Activated CD4-positive, alpha-beta memory T cell treated with anti-CD3 and anti-CD28 coated beads for 36 hours (primary cell): ENCODE measurements around the gene SCEL. TPM values are rescaled to one million over a fixed set of nuclear protein-coding genes. Genes with fewer than 3 reads are reported as not detected.

ENCODE experiments used
- CTCF ChIA-PET: fragments of 350-600 bp; sonication (Branson Sonifier 250); formaldehyde crosslinking; loops from one replicate; lab custom pipeline; 2021; ENCODE audit warnings: antibody characterized with exemption, inconsistent platforms; lab: Charles Lee
- POLR2A ChIA-PET: fragments of 350-600 bp; sonication (Branson Sonifier 250); formaldehyde crosslinking; loops from one replicate; lab custom pipeline; 2021; ENCODE audit warnings: antibody characterized with exemption; lab: Charles Lee
- DNase-seq: peaks from one replicate; pipeline ENCODE4 v3.0.0-alpha.2; 2020
- H3K27ac Mint-ChIP-seq: one replicate; pipeline ENCODE4 v1.8.0; 2021; ENCODE audit warnings: mixed read lengths
- H3K27me3 Mint-ChIP-seq: one replicate; pipeline ENCODE4 v1.8.0; 2021; ENCODE audit warnings: mixed read lengths
- H3K36me3 Mint-ChIP-seq: one replicate; pipeline ENCODE4 v1.8.0; 2021; ENCODE audit warnings: mixed read lengths
- H3K4me1 Mint-ChIP-seq: one replicate; pipeline ENCODE4 v1.8.0; 2021; ENCODE audit warnings: low read depth, mixed read lengths
- H3K4me3 Mint-ChIP-seq: one replicate; pipeline ENCODE4 v1.8.0; 2021; ENCODE audit warnings: mild to moderate bottlenecking, mixed read lengths
- H3K9me3 Mint-ChIP-seq: one replicate; pipeline ENCODE4 v1.8.0; 2021; ENCODE audit warnings: mixed read lengths
- intact Hi-C: fragments of 100-400 bp; cut with micrococcal nuclease; formaldehyde crosslinking; loops from one replicate; pipeline ENCODE4 v1.15.1; 2023
- total RNA-seq, 2 experiments: library from RNA; stranded (reverse); gene quantifications; one replicate each; pipeline ENCODE4 v1.2.3, GENCODE V29; 2021

Gene SCEL, protein sequence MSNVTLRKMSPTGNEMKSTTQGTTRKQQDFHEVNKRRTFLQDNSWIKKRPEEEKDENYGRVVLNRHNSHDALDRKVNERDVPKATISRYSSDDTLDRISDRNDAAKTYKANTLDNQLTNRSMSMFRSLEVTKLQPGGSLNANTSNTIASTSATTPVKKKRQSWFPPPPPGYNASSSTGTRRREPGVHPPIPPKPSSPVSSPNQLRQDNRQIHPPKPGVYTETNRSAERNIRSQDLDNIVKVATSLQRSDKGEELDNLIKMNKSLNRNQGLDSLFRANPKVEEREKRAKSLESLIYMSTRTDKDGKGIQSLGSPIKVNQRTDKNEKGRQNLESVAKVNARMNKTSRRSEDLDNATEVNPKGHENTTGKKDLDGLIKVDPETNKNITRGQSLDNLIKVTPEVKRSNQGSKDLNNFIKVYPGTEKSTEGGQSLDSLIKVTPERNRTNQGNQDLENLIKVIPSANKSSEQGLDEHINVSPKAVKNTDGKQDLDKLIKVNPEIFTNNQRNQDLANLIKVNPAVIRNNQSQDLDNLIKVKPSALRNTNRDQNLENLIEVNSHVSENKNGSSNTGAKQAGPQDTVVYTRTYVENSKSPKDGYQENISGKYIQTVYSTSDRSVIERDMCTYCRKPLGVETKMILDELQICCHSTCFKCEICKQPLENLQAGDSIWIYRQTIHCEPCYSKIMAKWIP
- not detected for total RNA-seq

DNA sequence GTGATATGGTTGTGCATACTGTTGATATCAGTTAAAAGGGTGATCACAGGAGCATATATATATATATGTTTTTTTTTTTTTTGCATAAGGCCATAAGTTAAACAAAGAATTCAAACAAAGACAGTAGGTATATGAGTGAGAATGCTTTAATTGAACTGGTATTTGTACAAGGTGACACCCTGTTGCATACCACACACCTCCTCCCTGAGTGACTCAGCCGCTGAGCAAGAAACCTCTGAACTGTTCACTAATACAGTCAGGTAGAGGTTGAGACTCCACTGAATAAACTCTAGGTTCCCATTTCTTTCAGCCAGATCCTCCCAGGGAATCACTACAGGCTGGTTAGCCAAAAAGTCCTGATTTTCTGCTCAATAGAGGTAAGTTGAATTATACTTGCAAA, at the start of gene SCEL:
Gene SCEL (plus strand): TSS at position 259 of the 400 bp plus-strand sequence. CDS start 20,170 bp downstream, outside the sequence.
- no peaks in the 10 kb centered on the region for H3K9me3 Mint-ChIP-seq
- DNase-seq, result no peak
- no peaks in the 10 kb centered on the region for H3K4me1 Mint-ChIP-seq
- H3K27ac Mint-ChIP-seq, result no peak within 1 kb of the TSS
- H3K36me3 Mint-ChIP-seq, result no peaks in the 10 kb centered on the region
- H3K4me3 Mint-ChIP-seq, result no peak within 1 kb of the TSS
- no peaks in the 10 kb centered on the region for H3K27me3 Mint-ChIP-seq
- POLR2A ChIA-PET, result no interaction called here
- intact Hi-C loops, result no loop called here
- CTCF ChIA-PET, result no interaction called here

DNA sequence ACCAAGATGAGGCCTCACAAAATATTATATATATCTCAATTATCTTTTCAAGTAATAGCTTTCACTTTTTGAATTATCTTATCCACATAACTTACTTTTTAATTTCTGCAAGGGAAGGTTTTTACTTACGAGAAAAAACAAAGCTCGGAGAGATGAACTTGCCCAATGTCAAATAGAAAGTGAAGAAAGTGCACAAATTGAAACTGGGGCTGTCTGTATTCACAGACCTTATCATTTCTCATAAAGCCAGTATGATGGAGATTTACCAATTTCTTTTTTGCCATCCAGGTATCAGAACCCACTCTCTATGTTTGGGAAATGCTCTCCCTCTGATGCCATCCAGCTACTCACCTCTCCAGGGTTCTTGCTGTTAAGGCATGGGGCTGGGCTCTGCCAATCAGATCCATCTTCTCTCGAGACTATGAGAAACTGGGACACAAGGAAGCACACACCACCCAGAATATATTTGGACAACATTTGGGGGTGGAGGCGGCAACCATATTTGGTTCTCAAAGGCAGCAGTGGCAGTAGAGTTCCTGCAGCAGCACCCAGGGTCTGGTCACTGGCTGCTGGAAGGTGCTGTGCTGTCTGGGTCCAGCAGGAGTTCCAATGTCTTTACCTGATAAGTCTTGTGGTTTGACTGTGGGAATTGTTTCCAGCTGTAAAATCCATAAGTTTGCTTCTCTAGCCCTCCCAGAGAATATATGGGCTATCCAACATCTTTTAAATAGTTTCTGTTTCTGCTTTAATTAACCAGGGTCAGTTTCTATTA, 45.8 kb upstream of the SCEL start:
- Mint-ChIP-seq H3K9me3 (no peaks in the 10 kb centered on the region), H3K4me3 (no peak overlapping the region), H3K27me3 (peaks cover 2% of the 10 kb centered on the region), H3K4me1 (no peaks in the 10 kb centered on the region), H3K36me3 (no peaks in the 10 kb centered on the region), H3K27ac (no peak overlapping the region)
- DNase-seq, result no peak
- intact Hi-C loops, result no loop called here
- ChIA-PET POLR2A (no interaction called here), CTCF (interaction anchor here (0.6 to 1.8 kb wide), 2 partner anchors 11 to 201 kb away, joined by 3 to 11 read pairs; no protein-coding TSS in a partner anchor)

DNA sequence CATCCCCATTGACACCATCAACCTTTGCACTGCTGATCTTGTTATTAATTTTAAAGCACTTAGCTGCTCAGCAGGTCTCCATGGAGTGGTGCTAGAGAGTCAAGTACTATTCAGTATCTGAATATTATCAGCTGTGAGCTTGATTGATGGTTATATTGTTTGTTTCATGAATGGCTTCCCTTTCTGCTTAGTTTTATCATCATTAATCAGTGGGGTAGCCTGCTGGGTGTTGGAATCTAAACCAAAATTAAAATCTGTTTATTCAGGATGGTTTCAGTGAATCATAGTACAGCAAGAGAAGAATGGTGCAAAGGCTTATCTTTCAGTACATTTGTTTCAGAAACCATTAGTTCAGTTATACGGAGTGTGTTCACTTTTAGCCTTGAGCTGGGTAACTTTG, 42.5 kb upstream of the SCEL start:
- Mint-ChIP-seq H3K4me3 (no peak overlapping the region), H3K9me3 (no peaks in the 10 kb centered on the region), H3K4me1 (no peaks in the 10 kb centered on the region), H3K27ac (no peak overlapping the region), H3K27me3 (peaks cover 2% of the 10 kb centered on the region), H3K36me3 (no peaks in the 10 kb centered on the region)
- no peak for DNase-seq
- ChIA-PET CTCF (interaction anchor here (0.6 to 2.3 kb wide), 12 partner anchors 9 to 257 kb away, joined by 3 to 19 read pairs (median 4); no protein-coding TSS in a partner anchor), POLR2A (no interaction called here)
- intact Hi-C loops, result loop anchor here (1.0 kb wide), 2 partner anchors 72 to 259 kb away; no protein-coding TSS in a partner anchor

DNA sequence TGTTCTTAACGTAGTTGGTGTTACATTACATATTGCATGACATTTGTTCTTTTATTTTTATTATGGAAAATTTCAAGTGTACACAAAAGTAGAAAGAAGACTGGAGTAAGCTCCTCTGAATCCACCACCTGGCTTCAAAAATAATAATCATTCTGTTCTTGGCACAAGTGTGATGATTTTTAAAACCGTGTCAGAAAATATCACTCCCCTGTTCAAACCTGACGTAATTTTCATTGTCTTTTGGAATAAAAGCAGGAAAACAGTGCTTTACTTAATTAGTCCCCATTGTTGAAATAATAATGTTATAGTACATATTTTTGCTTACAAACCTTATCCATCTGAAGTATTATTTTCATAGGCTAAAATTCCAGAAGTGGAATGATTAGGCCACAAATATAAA, 41.3 kb upstream of the SCEL start:
- ChIA-PET CTCF (interaction anchor here (1.3 to 2.3 kb wide), 3 partner anchors 12 to 74 kb away, joined by 4 to 19 read pairs (median 12); no protein-coding TSS in a partner anchor), POLR2A (no interaction called here)
- Mint-ChIP-seq H3K36me3 (no peaks in the 10 kb centered on the region), H3K9me3 (no peaks in the 10 kb centered on the region), H3K4me3 (no peak overlapping the region), H3K27me3 (peaks cover 2% of the 10 kb centered on the region), H3K4me1 (no peaks in the 10 kb centered on the region), H3K27ac (no peak overlapping the region)
- DNase-seq, result no peak
- intact Hi-C loops, result no loop called here

DNA sequence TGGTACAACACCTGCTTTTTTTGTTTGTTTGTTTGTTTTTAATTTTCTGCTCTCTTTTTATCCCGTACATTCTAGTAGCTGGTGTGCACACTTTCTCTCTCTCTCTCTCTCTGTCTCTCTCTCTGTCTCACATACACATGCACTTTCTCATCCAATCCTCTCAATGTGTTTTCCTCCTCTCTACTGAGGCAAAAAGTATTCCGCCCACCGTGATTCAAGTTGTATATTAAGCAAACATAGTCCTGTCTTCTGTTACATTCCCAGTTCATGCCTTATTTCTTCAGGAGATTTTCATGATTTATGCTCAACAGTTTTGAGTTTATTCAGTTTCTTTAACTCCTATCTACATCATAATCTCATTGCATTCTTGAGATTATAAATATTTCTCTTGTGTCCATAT, 38.2 kb upstream of the SCEL start:
- CTCF ChIA-PET, result interaction anchor here (1.0 kb wide), 2 partner anchors 19 to 68 kb away, joined by 4 to 5 read pairs; no protein-coding TSS in a partner anchor
- no peaks in the 10 kb centered on the region for H3K9me3 Mint-ChIP-seq
- H3K36me3 Mint-ChIP-seq, result no peaks in the 10 kb centered on the region
- no peak overlapping the region for H3K27ac Mint-ChIP-seq
- no peak overlapping the region for H3K4me3 Mint-ChIP-seq
- no peak for DNase-seq
- POLR2A ChIA-PET, result no interaction called here
- peaks cover 2% of the 10 kb centered on the region for H3K27me3 Mint-ChIP-seq
- intact Hi-C loops, result no loop called here
- no peaks in the 10 kb centered on the region for H3K4me1 Mint-ChIP-seq

DNA sequence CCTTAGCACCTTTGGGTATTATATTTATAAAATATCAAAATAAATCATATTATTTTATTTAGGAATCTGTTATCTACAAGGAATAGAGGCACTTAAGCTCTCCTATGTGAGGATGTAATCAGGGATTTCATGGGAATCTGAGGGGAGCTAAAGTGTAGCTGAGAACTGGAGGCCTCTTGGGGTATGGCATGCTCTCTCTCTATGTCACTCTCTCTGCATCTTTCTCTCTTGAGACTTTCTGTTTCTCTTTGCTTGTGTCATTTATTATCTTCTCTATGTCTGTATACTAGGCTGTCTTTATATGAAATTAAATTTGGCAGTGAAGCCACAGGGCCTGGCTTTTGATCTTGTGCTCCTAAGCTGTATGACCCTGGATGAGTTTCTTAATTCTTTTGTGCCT, 37.7 kb upstream of the SCEL start:
- CTCF ChIA-PET, result interaction anchor here (0.9 to 1.0 kb wide), 3 partner anchors 19 to 256 kb away, joined by 4 to 5 read pairs (median 4); no protein-coding TSS in a partner anchor
- H3K4me1 Mint-ChIP-seq, result no peaks in the 10 kb centered on the region
- no peak overlapping the region for H3K4me3 Mint-ChIP-seq
- H3K27ac Mint-ChIP-seq, result no peak overlapping the region
- H3K36me3 Mint-ChIP-seq, result no peaks in the 10 kb centered on the region
- DNase-seq, result no peak
- POLR2A ChIA-PET, result no interaction called here
- no peaks in the 10 kb centered on the region for H3K27me3 Mint-ChIP-seq
- H3K9me3 Mint-ChIP-seq, result no peaks in the 10 kb centered on the region
- intact Hi-C loops, result no loop called here

DNA sequence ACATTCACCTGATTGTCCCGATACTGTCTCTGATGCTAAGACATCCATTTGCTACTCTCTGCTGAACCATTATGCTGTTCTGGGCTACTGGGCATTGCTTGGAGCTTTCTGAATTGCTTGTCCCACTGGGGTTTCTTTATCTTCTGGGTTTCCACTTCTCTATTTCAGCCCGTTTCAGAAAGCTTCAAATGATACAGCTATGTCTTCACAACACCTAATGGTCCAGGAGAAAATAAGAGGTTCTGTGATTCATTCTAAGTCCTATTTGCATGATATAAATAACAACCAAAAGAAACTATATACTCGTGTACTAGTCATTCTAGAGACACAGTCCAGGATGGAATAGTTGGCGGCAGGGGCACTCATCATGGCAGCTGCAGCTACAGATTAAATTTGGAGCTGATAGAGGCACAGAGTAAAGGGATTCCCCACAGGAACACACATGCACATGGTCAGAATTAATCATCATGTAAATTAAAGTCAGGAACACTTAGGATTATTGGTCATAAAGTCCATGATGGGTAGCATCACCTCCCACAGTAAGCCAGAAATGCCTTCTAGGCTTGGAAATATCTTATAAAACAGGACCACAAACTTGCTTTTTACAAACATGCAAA, 33.3 kb upstream of the SCEL start:
- ChIA-PET POLR2A (no interaction called here), CTCF (interaction anchor here (1.7 kb wide), 2 partner anchors 9 to 24 kb away, joined by 4 to 11 read pairs; no protein-coding TSS in a partner anchor)
- no peaks in the 10 kb centered on the region for H3K4me1 Mint-ChIP-seq
- no peak overlapping the region for H3K27ac Mint-ChIP-seq
- H3K9me3 Mint-ChIP-seq, result no peaks in the 10 kb centered on the region
- H3K36me3 Mint-ChIP-seq, result no peaks in the 10 kb centered on the region
- no peaks in the 10 kb centered on the region for H3K27me3 Mint-ChIP-seq
- no peak for DNase-seq
- intact Hi-C loops, result no loop called here
- H3K4me3 Mint-ChIP-seq, result no peak overlapping the region

DNA sequence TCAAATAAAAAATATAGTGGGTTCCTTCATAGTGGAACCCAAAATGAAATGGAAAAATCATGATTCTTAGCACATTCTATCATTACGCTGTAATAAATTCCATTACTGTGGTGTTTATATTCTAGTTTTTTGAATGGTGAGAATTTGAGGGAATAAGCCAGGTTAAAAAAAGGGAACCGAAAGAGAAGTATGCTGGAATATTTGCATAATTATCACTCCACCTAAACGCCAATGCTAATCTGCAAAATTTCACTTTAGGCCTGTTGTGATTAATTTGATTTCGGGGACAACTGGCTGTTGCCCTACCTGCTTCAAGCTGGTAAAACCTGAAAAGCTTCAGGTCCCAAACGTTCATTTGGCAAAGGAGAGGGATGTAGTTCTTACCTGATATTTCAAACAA, 32.1 kb upstream of the SCEL start:
- POLR2A ChIA-PET, result no interaction called here
- no peak overlapping the region for H3K27ac Mint-ChIP-seq
- H3K9me3 Mint-ChIP-seq, result no peaks in the 10 kb centered on the region
- intact Hi-C loops, result no loop called here
- peaks cover 3% of the 10 kb centered on the region for H3K4me1 Mint-ChIP-seq
- DNase-seq, result no peak
- CTCF ChIA-PET, result no interaction called here
- no peaks in the 10 kb centered on the region for H3K36me3 Mint-ChIP-seq
- no peak overlapping the region for H3K4me3 Mint-ChIP-seq
- no peaks in the 10 kb centered on the region for H3K27me3 Mint-ChIP-seq

DNA sequence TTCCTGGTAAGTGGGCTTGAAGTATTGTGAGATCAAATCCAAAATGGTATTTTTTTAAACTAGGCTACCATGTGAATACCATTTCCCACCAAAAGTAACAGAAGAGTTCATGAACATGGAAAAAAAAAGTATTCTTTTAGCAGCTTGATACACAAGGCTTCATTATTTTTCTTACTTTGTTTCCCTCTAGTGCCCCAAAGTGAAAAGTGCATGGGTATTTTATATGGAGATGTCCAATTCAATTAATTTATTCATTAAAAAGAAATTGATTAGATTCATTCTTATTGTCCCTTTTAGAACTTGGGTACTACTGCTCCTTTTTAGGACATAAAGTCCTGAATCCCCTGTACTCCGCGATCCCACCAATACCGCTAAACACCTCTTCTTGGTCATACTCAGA, 28.6 kb upstream of the SCEL start:
- intact Hi-C loops, result no loop called here
- H3K27ac Mint-ChIP-seq, result no peak overlapping the region
- no peaks in the 10 kb centered on the region for H3K9me3 Mint-ChIP-seq
- DNase-seq, result no peak
- H3K36me3 Mint-ChIP-seq, result no peaks in the 10 kb centered on the region
- peaks cover 13% of the 10 kb centered on the region for H3K4me1 Mint-ChIP-seq
- POLR2A ChIA-PET, result no interaction called here
- H3K4me3 Mint-ChIP-seq, result no peak overlapping the region
- H3K27me3 Mint-ChIP-seq, result peaks cover 5% of the 10 kb centered on the region
- CTCF ChIA-PET, result interaction anchor here (0.6 to 1.4 kb wide), 4 partner anchors 13 to 267 kb away, joined by 3 to 8 read pairs (median 4); no protein-coding TSS in a partner anchor

DNA sequence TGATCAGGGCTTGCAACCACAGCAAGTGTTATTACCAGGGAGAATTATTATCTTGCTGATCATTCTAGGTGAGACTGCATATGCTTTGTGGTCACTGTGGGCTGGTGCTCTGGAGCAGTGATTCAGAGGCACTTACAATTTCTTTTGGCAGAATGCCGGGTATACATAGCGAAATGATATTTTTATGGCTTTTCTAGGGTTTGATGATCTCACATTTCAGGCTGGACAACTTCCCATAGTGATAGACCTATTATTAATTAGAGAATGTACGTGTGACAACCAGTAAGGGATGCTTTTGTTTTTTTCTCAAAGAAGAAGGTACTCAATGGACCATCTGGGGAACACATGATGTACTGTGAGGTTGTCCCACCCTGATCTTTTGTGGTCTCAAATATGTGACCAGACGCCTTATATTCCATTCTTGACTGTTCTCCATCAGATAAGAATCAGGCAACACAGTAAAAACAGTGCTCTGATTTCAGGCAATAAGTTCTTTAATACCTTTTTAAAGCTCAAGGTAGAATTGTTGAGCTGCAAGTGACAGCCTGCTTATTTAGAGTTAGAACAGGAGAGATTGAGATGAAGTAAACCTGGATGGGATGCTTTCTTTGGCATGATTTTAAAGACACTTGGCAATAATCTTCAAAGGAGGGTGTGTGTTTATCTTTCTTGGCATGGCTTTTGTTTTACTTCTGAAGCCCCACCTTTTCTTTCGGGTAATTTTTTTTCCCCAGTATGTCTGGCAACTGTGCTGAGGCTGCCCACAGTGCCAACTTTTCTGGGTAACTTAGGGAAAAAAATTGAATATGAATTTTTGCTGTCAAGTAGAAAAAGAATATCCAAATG, 27.4 kb upstream of the SCEL start:
- Mint-ChIP-seq H3K36me3 (no peaks in the 10 kb centered on the region), H3K4me1 (peaks cover 13% of the 10 kb centered on the region), H3K9me3 (no peaks in the 10 kb centered on the region), H3K27ac (no peak overlapping the region), H3K4me3 (no peak overlapping the region), H3K27me3 (peaks cover 5% of the 10 kb centered on the region)
- intact Hi-C loops, result no loop called here
- ChIA-PET POLR2A (no interaction called here), CTCF (no interaction called here)
- DNase-seq, result no peak
